Tibial artery (tissue), 4 donors: ENCODE results near the gene HES4.
A peak's percentile ranks its signal among the peaks of the same experiment; 100 is the strongest.
"Not testable (repeated sequence)": the region's sequence is repeated elsewhere in the genome, so short reads cannot be mapped to it uniquely, and the experiment has no call there.

Experiments
- DNase-seq, 2 donors: peaks; one replicate each; pipeline ENCODE4 v3.0.0-alpha.2; 2019
- H3K27ac ChIP-seq, 2 donors: fragments of 200-600 bp; sonication (generic) in 1 of 2; 1 replicate in 1 of 2; 2 replicates in 1 of 2; pipeline ENCODE4 v1.5.1; 2018 to 2019; ENCODE audit warnings: mild to moderate bottlenecking in 1 of 2
- H3K27me3 ChIP-seq, 2 donors: fragments of 200-600 bp; sonication (generic) in 1 of 2; one replicate each; pipeline versions ENCODE4 v1.5.1 to v1.6.0; 2016 to 2019
- H3K36me3 ChIP-seq, 3 donors: fragments of 200-600 bp; sonication (generic) in 2 of 3; one replicate each; pipeline ENCODE4 v1.5.1; 2016 to 2019; ENCODE audit warnings: mild to moderate bottlenecking in 2 of 3
- H3K4me1 ChIP-seq, 4 donors: fragments of 200-600 bp; sonication (generic) in 2 of 4; 1 replicate in 3 of 4; 2 replicates in 1 of 4; pipeline ENCODE4 v1.5.1; 2016 to 2019
- H3K4me3 ChIP-seq, 2 donors: fragments of 200-600 bp; sonication (generic) in 1 of 2; 1 replicate in 1 of 2; 2 replicates in 1 of 2; pipeline ENCODE4 v1.5.1; 2018 to 2019; ENCODE audit warnings: mild to moderate bottlenecking in 2 of 2
- H3K9me3 ChIP-seq, 3 donors: fragments of 200-600 bp; sonication (generic) in 1 of 3; one replicate each; pipeline ENCODE4 v1.5.1; 2016 to 2019
- intact Hi-C: fragments of 100-400 bp; cut with DNase I; formaldehyde crosslinking; loops from one replicate; pipeline ENCODE4 v1.15.0; 2023; ENCODE audit warnings: low total_unique reads
- TF ChIP-seq, protein P1 (sequence below), 2 experiments: fragments of 200-600 bp in 1 of 2; fragments of 450-650 bp in 1 of 2; IDR thresholded peaks; one replicate each; pipeline ENCODE4 v1.5.1; 2017 to 2019; ENCODE audit warnings: antibody characterized with exemption in 2 of 2, mild to moderate bottlenecking in 1 of 2, moderate library complexity in 1 of 2

The HES4 gene

DNA sequence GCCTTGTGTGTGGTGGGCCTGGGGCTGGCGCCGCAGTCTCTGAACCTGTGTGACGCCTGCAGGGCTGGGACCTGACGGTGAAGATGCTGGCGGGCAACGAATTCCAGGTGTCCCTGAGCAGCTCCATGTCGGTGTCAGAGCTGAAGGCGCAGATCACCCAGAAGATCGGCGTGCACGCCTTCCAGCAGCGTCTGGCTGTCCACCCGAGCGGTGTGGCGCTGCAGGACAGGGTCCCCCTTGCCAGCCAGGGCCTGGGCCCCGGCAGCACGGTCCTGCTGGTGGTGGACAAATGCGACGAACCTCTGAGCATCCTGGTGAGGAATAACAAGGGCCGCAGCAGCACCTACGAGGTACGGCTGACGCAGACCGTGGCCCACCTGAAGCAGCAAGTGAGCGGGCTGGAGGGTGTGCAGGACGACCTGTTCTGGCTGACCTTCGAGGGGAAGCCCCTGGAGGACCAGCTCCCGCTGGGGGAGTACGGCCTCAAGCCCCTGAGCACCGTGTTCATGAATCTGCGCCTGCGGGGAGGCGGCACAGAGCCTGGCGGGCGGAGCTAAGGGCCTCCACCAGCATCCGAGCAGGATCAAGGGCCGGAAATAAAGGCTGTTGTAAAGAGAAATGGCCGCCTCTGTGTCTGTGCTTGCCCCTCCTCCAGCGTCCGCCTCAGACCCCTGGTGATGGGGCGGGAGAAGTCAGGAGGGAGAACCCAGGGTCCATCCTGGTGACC lies 14.2 kb upstream of the HES4 start:
- no peak for DNase-seq
- TF ChIP-seq, protein P1, sequence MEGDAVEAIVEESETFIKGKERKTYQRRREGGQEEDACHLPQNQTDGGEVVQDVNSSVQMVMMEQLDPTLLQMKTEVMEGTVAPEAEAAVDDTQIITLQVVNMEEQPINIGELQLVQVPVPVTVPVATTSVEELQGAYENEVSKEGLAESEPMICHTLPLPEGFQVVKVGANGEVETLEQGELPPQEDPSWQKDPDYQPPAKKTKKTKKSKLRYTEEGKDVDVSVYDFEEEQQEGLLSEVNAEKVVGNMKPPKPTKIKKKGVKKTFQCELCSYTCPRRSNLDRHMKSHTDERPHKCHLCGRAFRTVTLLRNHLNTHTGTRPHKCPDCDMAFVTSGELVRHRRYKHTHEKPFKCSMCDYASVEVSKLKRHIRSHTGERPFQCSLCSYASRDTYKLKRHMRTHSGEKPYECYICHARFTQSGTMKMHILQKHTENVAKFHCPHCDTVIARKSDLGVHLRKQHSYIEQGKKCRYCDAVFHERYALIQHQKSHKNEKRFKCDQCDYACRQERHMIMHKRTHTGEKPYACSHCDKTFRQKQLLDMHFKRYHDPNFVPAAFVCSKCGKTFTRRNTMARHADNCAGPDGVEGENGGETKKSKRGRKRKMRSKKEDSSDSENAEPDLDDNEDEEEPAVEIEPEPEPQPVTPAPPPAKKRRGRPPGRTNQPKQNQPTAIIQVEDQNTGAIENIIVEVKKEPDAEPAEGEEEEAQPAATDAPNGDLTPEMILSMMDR (IDR thresholded peaks at IDR 0.05), result no peak
- Histone ChIP-seq H3K4me3 (peak overlapping the region; percentile 57 to 65), H3K4me1 (peaks cover 0 to 24% (median 18%) of the 10 kb centered on the region in 4 donors), H3K9me3 (no peaks in the 10 kb centered on the region), H3K27ac (peak overlapping the region; percentile 72 to 85), H3K27me3 (no peaks in the 10 kb centered on the region), H3K36me3 (no peaks in the 10 kb centered on the region)
- intact Hi-C loops, result no loop called here

DNA sequence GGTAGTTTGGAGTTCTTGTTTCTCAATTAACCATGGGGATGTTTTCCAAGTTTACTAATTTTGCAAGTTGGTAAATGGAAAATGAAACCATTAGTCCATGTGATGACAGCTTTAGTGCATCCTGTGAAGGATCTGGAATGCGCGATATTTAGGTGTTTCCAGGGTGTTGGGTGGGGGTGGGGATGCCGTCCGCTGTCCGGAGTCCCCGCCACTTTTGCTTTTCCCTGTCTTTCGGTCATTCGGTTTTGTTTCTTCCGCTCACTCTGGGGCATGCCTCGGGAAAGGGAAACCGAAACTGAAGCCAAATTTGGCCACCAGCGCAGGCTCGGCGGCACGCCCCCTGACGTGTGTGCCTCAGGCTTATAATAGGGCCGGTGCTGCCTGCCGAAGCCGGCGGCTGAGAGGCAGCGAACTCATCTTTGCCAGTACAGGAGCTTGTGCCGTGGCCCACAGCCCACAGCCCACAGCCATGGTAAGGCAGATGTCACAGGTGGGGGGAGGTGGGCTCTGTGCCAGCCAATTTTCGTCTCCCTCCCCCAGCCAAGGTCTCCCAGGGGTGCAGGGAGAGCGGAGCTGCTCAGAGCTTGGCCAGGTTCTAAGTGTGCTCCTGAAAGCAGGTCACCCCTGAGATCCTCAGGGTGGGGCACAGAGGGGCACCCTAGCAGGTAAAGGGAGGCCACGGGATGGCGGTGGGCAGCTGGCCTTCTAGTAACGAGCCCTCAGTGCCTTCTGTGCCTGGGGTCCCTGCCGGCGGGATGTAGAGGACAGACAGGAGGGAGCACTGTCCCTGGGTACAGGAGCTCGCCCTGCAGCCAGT lies 13.4 kb upstream of the HES4 start, which contains the start of gene ISG15:
Gene ISG15 (plus strand): TSS at position 393 of the 817 bp plus-strand sequence. CDS start 77 bp downstream, at position 470.
- TF ChIP-seq, protein P1 (IDR thresholded peaks at IDR 0.05), result no peak
- H3K4me3 ChIP-seq, result peak within 1 kb of the TSS; percentile 57 to 65
- peak within 1 kb of the TSS; percentile 72 to 85 for H3K27ac ChIP-seq
- H3K36me3 ChIP-seq, result no peaks in the 10 kb centered on the region
- peak; percentile 92 to 95 for DNase-seq
- no peaks in the 10 kb centered on the region for H3K9me3 ChIP-seq
- peaks cover 0 to 21% (median 15%) of the 10 kb centered on the region in 4 donors for H3K4me1 ChIP-seq
- no peaks in the 10 kb centered on the region for H3K27me3 ChIP-seq
- intact Hi-C loops, result no loop called here

DNA sequence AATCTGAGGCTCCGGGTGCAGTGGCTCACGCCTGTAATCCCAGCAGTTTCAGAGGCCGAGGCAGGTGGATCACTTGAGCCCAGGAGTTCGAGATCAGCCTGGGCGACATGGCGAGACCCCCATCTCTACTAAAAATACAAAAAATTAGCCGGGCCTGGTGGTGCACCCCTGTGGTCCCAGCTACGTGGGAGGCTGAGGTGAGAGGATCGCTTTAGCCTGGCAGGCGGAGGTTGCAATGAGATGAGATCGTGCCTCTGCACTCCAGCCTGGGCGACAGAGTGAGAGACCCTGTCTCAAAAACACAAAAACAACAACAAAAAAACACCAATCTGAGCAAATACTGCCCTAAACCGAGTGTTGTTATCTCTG lies 12.8 kb upstream of the HES4 start:
- H3K27me3 ChIP-seq, H3K9me3 ChIP-seq, H3K36me3 ChIP-seq, DNase-seq, intact Hi-C loops: not testable (repeated sequence)
- Histone ChIP-seq H3K4me3 (peak overlapping the region; percentile 57 to 65), H3K27ac (peak overlapping the region; percentile 72 to 85), H3K4me1 (peaks cover 0 to 21% (median 15%) of the 10 kb centered on the region in 4 donors)

DNA sequence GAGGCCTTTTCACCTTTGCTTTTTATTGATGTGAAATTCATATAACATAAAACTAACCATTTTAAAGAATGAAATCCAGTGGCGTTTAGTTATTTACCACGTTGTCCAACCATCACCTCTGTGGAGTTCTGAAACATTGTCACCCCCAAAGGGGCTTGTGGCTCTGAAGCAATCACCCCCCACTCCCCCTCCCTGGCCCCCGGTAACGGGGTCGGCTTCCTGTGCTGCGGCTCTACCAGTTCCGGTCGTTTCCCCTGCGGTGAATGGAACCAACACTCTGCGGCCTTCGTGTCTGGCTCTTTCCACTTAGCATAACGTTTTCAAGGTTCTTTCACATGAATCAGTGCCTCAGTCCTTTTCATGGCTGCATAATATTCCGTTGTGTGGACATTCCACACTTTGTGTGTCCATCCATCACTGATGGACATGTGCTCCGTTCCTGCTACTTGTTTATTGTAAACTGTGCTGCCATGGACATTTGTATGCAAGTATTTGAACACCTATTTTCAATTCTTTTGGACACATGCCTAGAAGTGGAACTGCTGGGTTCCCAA lies 11.6 kb upstream of the HES4 start:
- intact Hi-C loops, result no loop called here
- no peaks in the 10 kb centered on the region for H3K27me3 ChIP-seq
- no peak overlapping the region for H3K4me3 ChIP-seq
- H3K27ac ChIP-seq, result no peak overlapping the region
- no peaks in the 10 kb centered on the region for H3K36me3 ChIP-seq
- H3K9me3 ChIP-seq, result no peaks in the 10 kb centered on the region
- TF ChIP-seq, protein P1 (IDR thresholded peaks at IDR 0.05), result no peak
- no peak for DNase-seq
- H3K4me1 ChIP-seq, result peaks cover 0 to 21% (median 15%) of the 10 kb centered on the region in 4 donors

DNA sequence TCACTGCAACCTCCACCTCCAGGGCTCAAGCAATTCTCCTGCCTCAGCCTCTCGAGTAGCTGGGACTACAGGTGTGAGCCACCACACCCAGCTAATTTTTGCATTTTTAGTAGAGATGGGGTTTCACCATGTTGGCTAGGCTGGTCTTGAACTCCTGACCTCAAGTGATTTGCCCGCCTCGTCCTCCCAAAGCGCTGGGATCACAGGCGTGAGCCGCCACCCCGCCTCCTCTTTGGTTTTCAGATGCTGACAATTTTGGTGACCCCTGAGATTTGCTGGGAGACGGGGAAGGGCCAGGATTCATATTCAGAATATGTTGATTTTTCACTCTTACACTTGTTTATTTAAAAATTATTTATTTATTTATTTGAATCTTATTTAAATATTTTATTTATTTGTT lies 10.2 kb upstream of the HES4 start:
- H3K36me3 ChIP-seq, intact Hi-C loops, H3K27ac ChIP-seq, H3K9me3 ChIP-seq, DNase-seq, H3K4me3 ChIP-seq, H3K27me3 ChIP-seq: not testable (repeated sequence)
- H3K4me1 ChIP-seq, result peaks cover 0 to 29% (median 23%) of the 10 kb centered on the region in 4 donors

DNA sequence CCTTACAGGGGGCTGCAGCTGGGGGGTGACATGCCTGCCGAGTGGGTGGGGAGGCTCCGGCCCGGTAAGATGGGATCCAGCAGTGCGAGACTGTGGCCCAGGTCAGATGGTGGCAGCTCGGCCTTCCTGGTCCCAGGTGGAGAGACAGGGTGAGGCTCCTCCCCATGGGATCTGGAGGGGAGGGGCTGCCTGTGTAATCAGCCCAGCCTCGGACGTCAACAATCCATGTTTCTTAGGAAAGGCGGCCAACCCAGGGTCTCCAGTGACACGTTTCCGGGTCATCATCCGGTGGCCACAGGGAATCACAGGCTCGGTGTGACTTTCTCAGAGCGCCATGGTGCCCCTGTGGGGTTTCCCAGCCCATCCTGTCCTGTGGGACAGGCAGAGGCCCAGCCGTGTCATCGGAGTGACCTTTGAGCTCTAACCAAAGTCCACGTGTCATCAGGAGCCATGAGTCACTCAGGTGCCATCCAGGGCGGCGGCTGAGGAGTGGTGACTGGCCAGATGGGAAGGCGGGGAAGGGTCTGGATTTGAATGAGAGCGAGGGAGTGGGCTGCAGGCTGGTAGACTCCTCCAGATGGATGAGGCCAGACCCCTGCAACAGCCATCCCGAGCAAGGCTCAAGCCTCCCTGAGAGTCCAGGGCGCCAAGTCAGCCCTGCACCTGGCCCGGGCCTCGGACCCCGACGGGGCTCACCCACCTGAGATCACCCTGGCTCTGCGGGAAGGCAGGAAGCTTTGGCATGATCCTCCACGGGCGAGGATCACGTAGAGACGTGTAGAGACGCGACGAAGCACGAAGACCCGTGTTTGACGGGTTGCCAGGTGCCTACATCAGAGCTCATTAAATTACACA lies 6.6 kb upstream of the HES4 start:
- H3K27me3 ChIP-seq, result peaks cover 0 to 5% of the 10 kb centered on the region in 2 donors
- no peak overlapping the region for H3K27ac ChIP-seq
- peaks cover 0 to 10% (median 0%) of the 10 kb centered on the region in 3 donors for H3K36me3 ChIP-seq
- H3K4me1 ChIP-seq, result peaks cover 0 to 23% (median 16%) of the 10 kb centered on the region in 4 donors
- intact Hi-C loops, result no loop called here
- DNase-seq, result no peak
- no peaks in the 10 kb centered on the region for H3K9me3 ChIP-seq
- TF ChIP-seq, protein P1 (IDR thresholded peaks at IDR 0.05), result no peak
- H3K4me3 ChIP-seq, result no peak overlapping the region
